Neural progenitor cell (in vitro differentiated cells): ENCODE results near the gene TBX6.
A peak's percentile ranks its signal among the peaks of the same experiment; 100 is the strongest.

Source experiments
- EZH2 ChIP-seq: fragments of 200-600 bp; sonication (generic); IDR thresholded peaks from 2 replicates; pipeline ENCODE4 v1.6.1; 2017; ENCODE audit warnings: antibody characterized with exemption, mild to moderate bottlenecking, moderate library complexity
- EZH2phosphoT487 ChIP-seq: fragments of 200-600 bp; sonication (generic); IDR thresholded peaks from 2 replicates; pipeline ENCODE4 v1.6.1; 2017; ENCODE audit warnings: antibody characterized with exemption
- TF ChIP-seq, protein P1 (sequence below): fragments of 200-600 bp; sonication (generic); IDR thresholded peaks from 2 replicates; pipeline ENCODE4 v1.5.1; 2017; ENCODE audit warnings: antibody characterized with exemption, mild to moderate bottlenecking

DNA sequence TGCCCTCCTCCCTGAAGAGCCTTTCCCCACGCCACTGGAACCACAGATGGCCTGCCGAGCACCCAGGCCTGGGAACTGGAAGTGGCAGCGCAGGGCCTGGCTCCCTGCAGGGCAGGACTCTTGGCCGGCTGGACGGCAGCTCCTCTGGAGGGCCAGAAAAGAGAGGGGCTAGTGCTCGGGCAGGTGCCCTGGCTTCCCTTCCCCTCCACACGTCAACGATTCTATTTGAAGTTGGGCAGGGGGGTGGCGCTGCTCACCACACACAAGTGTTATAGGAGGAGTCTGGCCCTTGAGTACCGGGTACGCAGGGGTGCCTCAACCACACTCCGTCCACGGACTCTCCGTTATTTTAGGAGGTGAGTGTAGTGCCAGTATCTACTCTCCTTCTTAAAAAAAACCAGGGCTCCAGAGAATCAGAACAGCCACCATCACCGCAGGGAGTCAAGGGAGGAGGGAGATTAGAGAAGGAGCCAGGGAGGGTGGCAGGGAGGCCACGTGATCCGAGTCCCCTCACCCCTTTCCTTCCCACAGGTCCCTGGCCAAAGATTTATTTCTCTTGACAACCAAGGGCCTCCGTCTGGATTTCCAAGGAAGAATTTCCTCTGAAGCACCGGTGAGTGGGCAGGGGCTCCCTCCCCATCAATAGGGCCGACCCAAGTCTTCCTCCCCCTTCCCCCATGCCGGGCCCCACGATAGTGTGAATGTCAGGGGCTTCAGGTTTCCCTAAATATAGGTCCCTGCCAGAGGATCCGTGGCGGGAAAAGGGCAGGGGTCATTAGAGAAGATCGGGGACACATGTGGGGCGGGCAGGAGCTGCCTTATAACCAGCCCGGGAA lies 27.6 kb downstream of the TBX6 start:
- TF ChIP-seq EZH2phosphoT487 (no peak), EZH2 (no peak)
- TF ChIP-seq, protein P1, sequence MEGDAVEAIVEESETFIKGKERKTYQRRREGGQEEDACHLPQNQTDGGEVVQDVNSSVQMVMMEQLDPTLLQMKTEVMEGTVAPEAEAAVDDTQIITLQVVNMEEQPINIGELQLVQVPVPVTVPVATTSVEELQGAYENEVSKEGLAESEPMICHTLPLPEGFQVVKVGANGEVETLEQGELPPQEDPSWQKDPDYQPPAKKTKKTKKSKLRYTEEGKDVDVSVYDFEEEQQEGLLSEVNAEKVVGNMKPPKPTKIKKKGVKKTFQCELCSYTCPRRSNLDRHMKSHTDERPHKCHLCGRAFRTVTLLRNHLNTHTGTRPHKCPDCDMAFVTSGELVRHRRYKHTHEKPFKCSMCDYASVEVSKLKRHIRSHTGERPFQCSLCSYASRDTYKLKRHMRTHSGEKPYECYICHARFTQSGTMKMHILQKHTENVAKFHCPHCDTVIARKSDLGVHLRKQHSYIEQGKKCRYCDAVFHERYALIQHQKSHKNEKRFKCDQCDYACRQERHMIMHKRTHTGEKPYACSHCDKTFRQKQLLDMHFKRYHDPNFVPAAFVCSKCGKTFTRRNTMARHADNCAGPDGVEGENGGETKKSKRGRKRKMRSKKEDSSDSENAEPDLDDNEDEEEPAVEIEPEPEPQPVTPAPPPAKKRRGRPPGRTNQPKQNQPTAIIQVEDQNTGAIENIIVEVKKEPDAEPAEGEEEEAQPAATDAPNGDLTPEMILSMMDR: peak; percentile 26
